K562 (cell line): ENCODE data around the gene NSUN6. TPM values are rescaled to one million over a fixed set of nuclear protein-coding genes. Genes with fewer than 3 reads are reported as not detected.
"Not testable (repeated sequence)": the region's sequence is repeated elsewhere in the genome, so short reads cannot be mapped to it uniquely, and the experiment has no call there.

ENCODE experiments used
- ATAC-seq: fragments of 200-7000 bp; cut with Tn5 transposase; 3 replicates; pipeline ENCODE4 v1.9.1; 2020; ENCODE audit warnings: moderate library complexity
- BruUV-seq: library from RNA; stranded (reverse); fragments of 400-500 nt; replicated peaks from 2 replicates; lab custom pipeline; 2021; lab: Mats Ljungman, UMichigan
- CTCF ChIA-PET: fragments of 300-600 bp; formaldehyde crosslinking; extraction: SDS; loops from one replicate; lab custom pipeline; 2021; ENCODE audit warnings: low intra/inter-chr PET ratio; lab: Yijun Ruan, JAX
- POLR2A ChIA-PET: fragments of 300-600, 350-650 bp; sonication (Branson Sonifier 250); formaldehyde crosslinking; extraction: SDS; loops from one replicate; lab custom pipeline; 2021; ENCODE audit warnings: antibody characterized with exemption, inconsistent platforms; lab: Yijun Ruan, JAX
- DNase-seq, 4 experiments: peaks; one replicate each; pipeline versions ENCODE4 v3.0.0 to v3.0.0-alpha.2; 2011 to 2018; ENCODE audit warnings: low spot score in 3 of 4, mixed read lengths in 3 of 4; ENCODE audit errors: extremely low read depth in 1 of 4
- FAIRE-seq: peaks from 2 replicates; lab custom pipeline; 2011; peaks lifted over from hg19 to GRCh38; lab: Jason Lieb, UNC
- H2AFZ ChIP-seq: 2 replicates; pipeline ENCODE4 v1.6.0; 2011; ENCODE audit warnings: low read depth, low read length, control low read depth, inconsistent platforms
- H3K27ac ChIP-seq: fragments of 200-600 bp; 3 replicates; pipeline ENCODE4 v1.8.0; 2011; ENCODE audit warnings: low read depth, mild to moderate bottlenecking, control low read depth, inconsistent platforms, low read length, moderate library complexity, mixed read lengths; ENCODE audit errors: extremely low read depth
- H3K27me3 ChIP-seq, 2 experiments: fragments of 300-600 bp in 1 of 2; 2 replicates in 1 of 2; 3 replicates in 1 of 2; pipeline versions ENCODE4 v1.6.0 to v1.8.0; 2011; ENCODE audit warnings: inconsistent platforms in 2 of 2, low read length in 2 of 2, mild to moderate bottlenecking in 1 of 2, mixed read lengths in 1 of 2, moderate library complexity in 1 of 2; ENCODE audit not compliant: control insufficient read depth in 2 of 2, insufficient read depth in 2 of 2
- H3K36me3 ChIP-seq: fragments of 300-600 bp; 3 replicates; pipeline ENCODE4 v1.8.0; 2011; ENCODE audit warnings: mild to moderate bottlenecking, low read length, inconsistent platforms; ENCODE audit not compliant: control insufficient read depth, insufficient read depth
- H3K4me1 ChIP-seq, 2 experiments: fragments of 200-600 bp in 1 of 2; replicated peaks in 1 of 2; 2 replicates in 1 of 2; 3 replicates in 1 of 2; pipeline versions ENCODE4 v1.5.1 to v1.8.0; 2011; ENCODE audit warnings: inconsistent platforms in 2 of 2, low read length in 2 of 2, mild to moderate bottlenecking in 1 of 2, mixed read lengths in 1 of 2, moderate library complexity in 1 of 2; ENCODE audit not compliant: control insufficient read depth in 2 of 2, insufficient read depth in 2 of 2
- H3K4me2 ChIP-seq: 2 replicates; pipeline ENCODE4 v1.6.1; 2011; ENCODE audit warnings: low read length, control low read depth, inconsistent platforms, mixed read lengths; ENCODE audit not compliant: insufficient read depth
- H3K4me3 ChIP-seq: fragments of 200-600 bp; sonication (generic), shearing (Covaris generic); 2 replicates; pipeline ENCODE4 v1.5.1; 2016; ENCODE audit warnings: control low read depth, inconsistent platforms
- H3K79me2 ChIP-seq: fragments of 200-600 bp; 3 replicates; pipeline ENCODE4 v1.8.0; 2011; ENCODE audit warnings: low read length, inconsistent platforms; ENCODE audit not compliant: control insufficient read depth, insufficient read depth
- H3K9ac ChIP-seq, 2 experiments: 2 replicates each; pipeline versions ENCODE4 v1.6.0 to v1.6.1; 2011; ENCODE audit warnings: low read depth in 2 of 2, low read length in 2 of 2, control low read depth in 1 of 2, inconsistent platforms in 1 of 2, mild to moderate bottlenecking in 1 of 2, mixed read lengths in 1 of 2; ENCODE audit not compliant: insufficient read depth in 1 of 2
- H3K9me1 ChIP-seq: one replicate; pipeline ENCODE4 v1.6.0; 2011; ENCODE audit warnings: inconsistent platforms, mild to moderate bottlenecking, low read length, moderate library complexity; ENCODE audit not compliant: control insufficient read depth, insufficient read depth
- H3K9me3 ChIP-seq: replicated peaks from 2 replicates; pipeline ENCODE4 v1.5.1; 2011; ENCODE audit warnings: low read depth, low read length, inconsistent platforms; ENCODE audit not compliant: control insufficient read depth, insufficient read depth
- H4K20me1 ChIP-seq: replicated peaks from 2 replicates; pipeline ENCODE4 v1.6.1; 2011; ENCODE audit warnings: low read length, inconsistent platforms, mixed read lengths; ENCODE audit not compliant: control insufficient read depth, insufficient read depth
- TBL1XR1 ChIP-seq, 2 experiments: IDR thresholded peaks; 2 replicates each; pipeline ENCODE4 v1.6.1; 2012; ENCODE audit warnings: improper control_type of control experiment in 2 of 2, low read length in 2 of 2, mild to moderate bottlenecking in 1 of 2
- ZNF79 ChIP-seq: fragments of 250-450 bp; sonication (Bioruptor Pico); IDR thresholded peaks from 2 replicates; pipeline ENCODE4 v1.4.0; 2020; ENCODE audit warnings: low read depth, mild to moderate bottlenecking, moderate library complexity
- WGBS: fragments of 100-300 bp; shearing (Covaris generic); methylation state at CpG from one replicate; pipeline ENCODE4 v1.1.6; 2016; ENCODE audit warnings: low coverage, mixed read lengths; ENCODE audit not compliant: insufficient coverage; ENCODE audit errors: missing lambda C conversion rate; 5-methylcytosine and 5-hydroxymethylcytosine counted together
- in situ Hi-C: fragments of 300-500 bp; cut with MboI; formaldehyde crosslinking; loops from 4 replicates; pipeline ENCODE4 v1.15.0; 2018; ENCODE audit warnings: inconsistent platforms, mixed read lengths
- intact Hi-C: fragments of 100-400 bp; cut with micrococcal nuclease; formaldehyde crosslinking; loops from 2 replicates; pipeline ENCODE4 v1.14.2; 2022
- polyA plus RNA-seq, 8 experiments: library from polyadenylated mRNA; depleted of rRNA in 4 of 8; stranded (reverse) in 5 of 8; unstranded in 3 of 8; fragments of >200 nt; fragmentation: Nextera tagmentation in 2 of 8; fragmentation: Illumina TruSeq in 1 of 8; extraction: Ambion mirVana in 2 of 8; extraction: Trizol in 1 of 8; gene quantifications; 2 replicates each; pipeline versions ENCODE4 v1.2.1 to v1.2.3, GENCODE V29; 2011 to 2014; ENCODE audit warnings: inconsistent platforms in 1 of 8, missing spikeins in 1 of 8
- total RNA-seq, 7 experiments: library from RNA; depleted of rRNA in 6 of 7; stranded (reverse); fragments of >200 nt in 6 of 7; fragmentation: Illumina TruSeq in 2 of 7; extraction: Trizol in 2 of 7; gene quantifications; 2 replicates each; pipeline versions ENCODE4 v1.2.1 to v1.2.3, GENCODE V29; 2011 to 2021; ENCODE audit warnings: low replicate concordance in 1 of 7

The NSUN6 gene
- total and polyA plus RNA-seq, 9 of the 15 experiments (the other 6 are each of a cell fraction or from before 2014, with no cell fraction given): 12.5 to 33.1 (median 24.2) TPM

- TF ChIP-seq TBL1XR1 (IDR thresholded peaks at IDR 0.05; ENCODE audit: low read length in 2 of 2) (no peak), ZNF79 (CRISPR knock-in tag) (no peak)
Observed at GRCh38 chr10:18647151-18647550, 4.2 kb downstream of the NSUN6 start (continued).

DNA sequence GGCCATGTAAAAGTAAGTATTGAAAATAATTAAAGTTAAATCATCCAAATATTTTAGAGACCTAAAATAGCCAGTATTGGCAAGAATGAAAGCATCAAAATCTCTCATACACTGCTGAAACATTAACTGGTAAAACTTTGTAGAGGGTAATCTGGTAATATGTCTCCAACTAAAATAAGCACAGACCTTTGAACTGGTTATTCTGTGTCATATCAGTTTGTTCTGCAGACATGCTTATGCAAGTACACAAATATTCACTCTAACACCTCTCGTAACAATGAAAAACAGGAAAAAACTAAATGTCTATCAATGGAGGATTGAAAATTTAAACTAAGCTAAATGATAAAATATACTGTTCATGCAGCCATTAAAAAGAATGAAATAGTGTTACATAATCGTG lies 11.7 kb downstream of the NSUN6 start:
- H3K9me3 ChIP-seq, H2AFZ ChIP-seq, H3K9me1 ChIP-seq, ATAC-seq, intact Hi-C loops, H3K9ac ChIP-seq, H3K27ac ChIP-seq, CTCF ChIA-PET, H4K20me1 ChIP-seq, BruUV-seq, in situ Hi-C loops, H3K27me3 ChIP-seq, H3K4me3 ChIP-seq, FAIRE-seq, DNase-seq, H3K4me1 ChIP-seq, H3K4me2 ChIP-seq: not testable (repeated sequence)
- Histone ChIP-seq H3K36me3 (peaks cover 59% of the 10 kb centered on the region; the same call in 1 of the 3 replicates), H3K79me2 (peaks cover 25% of the 10 kb centered on the region)
- WGBS: 94% methylated on average over 2 of the region's 2 CpGs
- POLR2A ChIA-PET: interaction anchor here (2.1 kb wide), 1 partner anchor 9 kb away, joined by 5 read pairs; no protein-coding TSS in a partner anchor

DNA sequence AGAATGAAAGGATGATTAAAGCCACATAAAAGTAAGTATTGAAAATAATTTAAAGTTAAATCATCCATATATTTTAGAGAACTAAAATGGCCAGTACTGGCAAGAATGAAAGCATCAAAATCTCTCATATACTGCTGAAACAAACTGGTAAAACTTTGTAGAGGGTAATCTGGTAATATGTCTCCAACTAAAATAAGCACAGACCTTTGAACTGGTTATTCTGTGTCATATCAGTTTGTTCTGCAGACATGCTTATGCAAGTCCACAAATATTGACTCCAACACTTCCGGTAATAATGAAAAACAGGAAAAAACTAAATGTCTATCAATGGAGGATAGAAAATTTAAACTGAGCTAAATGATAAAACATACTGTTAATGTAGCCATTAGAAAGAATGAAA lies 14.0 kb downstream of the NSUN6 start:
- H3K9me3 ChIP-seq, H4K20me1 ChIP-seq, H3K9me1 ChIP-seq, H3K9ac ChIP-seq, DNase-seq, POLR2A ChIA-PET, CTCF ChIA-PET, H3K4me3 ChIP-seq, BruUV-seq, H3K27ac ChIP-seq, intact Hi-C loops, H3K27me3 ChIP-seq, ATAC-seq, H3K4me2 ChIP-seq, in situ Hi-C loops, H3K4me1 ChIP-seq, H2AFZ ChIP-seq: not testable (repeated sequence)
- Histone ChIP-seq H3K36me3 (peaks cover 45% of the 10 kb centered on the region; the same call in 1 of the 3 replicates), H3K79me2 (peaks cover 11% of the 10 kb centered on the region; the same call in 1 of the 3 replicates)
- WGBS: 93% methylated on average over 1 of the region's 1 CpG
- FAIRE-seq: peak; percentile 11
